ENCODE data around the gene H6PD. TPM values are rescaled to one million over a fixed set of nuclear protein-coding genes. Genes with fewer than 3 reads are reported as not detected.
A peak's percentile ranks its signal among the peaks of the same experiment; 100 is the strongest.

Gene H6PD
- total RNA-seq, 2 experiments from 2014 or later: 7.5 to 7.8 TPM

GRCh38 chr1:9270290-9270883, 35.8 kb downstream of the H6PD start:
- no peak for ATAC-seq
- Mint-ChIP-seq H3K4me1 (ENCODE audit: low read depth) (peaks cover 5% of the 10 kb centered on the region), H3K4me3 (no peak overlapping the region), H3K9me3 (no peaks in the 10 kb centered on the region), H3K27me3 (no peaks in the 10 kb centered on the region), H3K36me3 (ENCODE audit: low read depth) (no peaks in the 10 kb centered on the region), H3K27ac (no peak overlapping the region)
- TF ChIP-seq CTCF (IDR thresholded peaks at IDR 0.05): no peak
- POLR2A ChIA-PET: interaction anchor here (1.9 kb wide), 1 partner anchor 9 kb away, joined by 8 read pairs; no protein-coding TSS in a partner anchor
- intact Hi-C loops (cut with micrococcal nuclease): no loop called here
- CTCF ChIA-PET: interaction anchor here (0.8 to 3.9 kb wide), 5 partner anchors 12 to 220 kb away, joined by 3 to 36 read pairs (median 4); no protein-coding TSS in a partner anchor
- DNase-seq: no peak

GRCh38 chr1:9271283-9271682, 36.7 kb downstream of the H6PD start:
- TF ChIP-seq CTCF (IDR thresholded peaks at IDR 0.05): no peak
- ChIA-PET CTCF (interaction anchor here (1.2 kb wide), 1 partner anchor 21 kb away, joined by 4 read pairs; no protein-coding TSS in a partner anchor), POLR2A (no interaction called here)
- Mint-ChIP-seq H3K27me3 (no peaks in the 10 kb centered on the region), H3K4me3 (no peak overlapping the region), H3K36me3 (ENCODE audit: low read depth) (no peaks in the 10 kb centered on the region), H3K27ac (no peak overlapping the region), H3K9me3 (no peaks in the 10 kb centered on the region), H3K4me1 (ENCODE audit: low read depth) (peaks cover 13% of the 10 kb centered on the region)
- intact Hi-C loops (cut with micrococcal nuclease): no loop called here
- ATAC-seq (no peak), DNase-seq (no peak)

GRCh38 chr1:9271861-9272595, 37.5 kb downstream of the H6PD start:
- no peaks in the 10 kb centered on the region for H3K36me3 Mint-ChIP-seq (ENCODE audit: low read depth)
- POLR2A ChIA-PET: no interaction called here
- H3K27me3 Mint-ChIP-seq: no peaks in the 10 kb centered on the region
- no peak overlapping the region for H3K27ac Mint-ChIP-seq
- ATAC-seq: no peak
- no peaks in the 10 kb centered on the region for H3K9me3 Mint-ChIP-seq
- intact Hi-C loops (cut with micrococcal nuclease): no loop called here
- CTCF ChIA-PET: interaction anchor here (0.7 to 1.1 kb wide), 3 partner anchors 17 to 184 kb away, joined by 3 to 4 read pairs (median 3); no protein-coding TSS in a partner anchor
- H3K4me1 Mint-ChIP-seq (ENCODE audit: low read depth): peaks cover 13% of the 10 kb centered on the region
- H3K4me3 Mint-ChIP-seq: no peak overlapping the region
- no peak for DNase-seq
- no peak for TF ChIP-seq CTCF (IDR thresholded peaks at IDR 0.05)

GRCh38 chr1:9273177-9273576, 38.6 kb downstream of the H6PD start:
- intact Hi-C loops (cut with micrococcal nuclease): no loop called here
- ATAC-seq: no peak
- TF ChIP-seq CTCF (IDR thresholded peaks at IDR 0.05): no peak
- no peaks in the 10 kb centered on the region for H3K36me3 Mint-ChIP-seq (ENCODE audit: low read depth)
- no peak for DNase-seq
- H3K4me1 Mint-ChIP-seq (ENCODE audit: low read depth): peaks cover 13% of the 10 kb centered on the region
- no peak overlapping the region for H3K27ac Mint-ChIP-seq
- no peaks in the 10 kb centered on the region for H3K9me3 Mint-ChIP-seq
- CTCF ChIA-PET: interaction anchor here (1.0 to 1.1 kb wide), 2 partner anchors 76 to 183 kb away, joined by 3 to 4 read pairs; no protein-coding TSS in a partner anchor
- H3K27me3 Mint-ChIP-seq: no peaks in the 10 kb centered on the region
- H3K4me3 Mint-ChIP-seq: no peak overlapping the region
- POLR2A ChIA-PET: no interaction called here

GRCh38 chr1:9275161-9275560, 40.6 kb downstream of the H6PD start:
- no peak for TF ChIP-seq CTCF (IDR thresholded peaks at IDR 0.05)
- Mint-ChIP-seq H3K9me3 (no peaks in the 10 kb centered on the region), H3K4me3 (no peak overlapping the region), H3K4me1 (ENCODE audit: low read depth) (peaks cover 28% of the 10 kb centered on the region), H3K27ac (no peak overlapping the region), H3K27me3 (no peaks in the 10 kb centered on the region), H3K36me3 (ENCODE audit: low read depth) (no peaks in the 10 kb centered on the region)
- POLR2A ChIA-PET: no interaction called here
- CTCF ChIA-PET: interaction anchor here (1.0 to 2.5 kb wide), 3 partner anchors 8 to 216 kb away, joined by 3 to 10 read pairs (median 9); no protein-coding TSS in a partner anchor
- ATAC-seq (peak; percentile 17), DNase-seq (no peak)
- intact Hi-C loops (cut with micrococcal nuclease): no loop called here
